H1 (cell line): ENCODE data around the gene NAA20. TPM values are rescaled to one million over a fixed set of nuclear protein-coding genes. Genes with fewer than 3 reads are reported as not detected.

Source experiments
- CBX8 ChIP-seq: fragments of 300-800, 300-1000 bp; sonication (generic); IDR thresholded peaks from 2 replicates; pipeline ENCODE4 v1.7.1; 2016; ENCODE audit warnings: low read depth, low read length, borderline replicate concordance
- GABPA ChIP-seq: IDR thresholded peaks from 2 replicates; pipeline ENCODE4 v1.6.1; 2011; ENCODE audit warnings: mild to moderate bottlenecking, low read length, moderate library complexity, borderline replicate concordance; ENCODE audit not compliant: insufficient read depth
- HDAC2 ChIP-seq, 2 experiments: fragments of 300-600 bp in 1 of 2; sonication (generic) in 1 of 2; IDR thresholded peaks; 2 replicates each; pipeline ENCODE4 v1.6.1; 2011 to 2012; ENCODE audit warnings: low read depth in 2 of 2, low read length in 2 of 2, mild to moderate bottlenecking in 2 of 2, moderate library complexity in 2 of 2, borderline replicate concordance in 1 of 2, inconsistent platforms in 1 of 2
- MAX ChIP-seq: IDR thresholded peaks from 2 replicates; pipeline ENCODE4 v1.6.1; 2012; ENCODE audit warnings: inconsistent platforms
- SP4 ChIP-seq: IDR thresholded peaks from 2 replicates; pipeline ENCODE4 v1.6.1; 2012; ENCODE audit warnings: low read length, inconsistent platforms
- USF2 ChIP-seq: IDR thresholded peaks from 2 replicates; pipeline ENCODE4 v1.6.1; 2011; ENCODE audit warnings: low read length, improper control_type of control experiment
- polyA plus RNA-seq, 7 experiments: library from polyadenylated mRNA; depleted of rRNA in 3 of 7; stranded (reverse) in 5 of 7; unstranded in 2 of 7; fragments of >200 nt in 5 of 7; fragments of 200-250 nt in 2 of 7; gene quantifications; 1 replicate in 5 of 7; 2 replicates in 1 of 7; 4 replicates in 1 of 7; pipeline versions ENCODE4 v1.2.1 to v1.2.3, GENCODE V29; 2011 to 2013; ENCODE audit warnings: missing spikeins in 2 of 7, mixed read lengths in 2 of 7
- total RNA-seq: library from RNA; stranded (reverse); fragmentation: NEBNext Ultra II Directional; extraction: Animal tissue kit (Norgen Biotek cat#: 25700); gene quantifications from 2 replicates; pipeline ENCODE4 v1.2.1, GENCODE V29; 2021
- TF ChIP-seq, protein P1 (sequence below): fragments of 300-600 bp; sonication (generic); IDR thresholded peaks from 2 replicates; pipeline ENCODE4 v1.7.1; 2012; ENCODE audit warnings: low read length, moderate library complexity, mild to moderate bottlenecking, inconsistent platforms; ENCODE audit not compliant: insufficient replicate concordance

NAA20 gene
- total and polyA plus RNA-seq, 2 of the 8 experiments (the other 6 are each of a cell fraction or from before 2014, with no cell fraction given) = 21.9 to 41.1 TPM

DNA sequence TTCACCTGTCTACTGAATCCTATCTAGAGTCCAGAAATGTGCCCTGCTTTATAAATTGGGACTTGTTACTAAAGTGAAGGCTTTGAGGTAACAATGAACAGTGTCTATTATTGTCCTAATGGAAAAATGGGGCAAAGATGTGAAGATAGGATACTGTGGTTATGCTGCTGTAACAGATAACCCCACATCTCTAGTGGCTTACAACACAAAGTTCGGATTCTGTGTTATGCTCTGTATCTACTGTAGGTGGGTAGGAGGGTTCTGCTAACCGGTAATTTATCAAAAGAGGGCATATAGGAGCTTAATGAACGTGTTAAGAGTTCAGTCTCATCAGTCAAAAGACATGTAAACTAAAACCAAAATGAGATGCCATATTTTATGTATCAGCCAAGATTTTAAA, 6.2 kb downstream of the NAA20 start (continued):
- TF ChIP-seq, protein P1, sequence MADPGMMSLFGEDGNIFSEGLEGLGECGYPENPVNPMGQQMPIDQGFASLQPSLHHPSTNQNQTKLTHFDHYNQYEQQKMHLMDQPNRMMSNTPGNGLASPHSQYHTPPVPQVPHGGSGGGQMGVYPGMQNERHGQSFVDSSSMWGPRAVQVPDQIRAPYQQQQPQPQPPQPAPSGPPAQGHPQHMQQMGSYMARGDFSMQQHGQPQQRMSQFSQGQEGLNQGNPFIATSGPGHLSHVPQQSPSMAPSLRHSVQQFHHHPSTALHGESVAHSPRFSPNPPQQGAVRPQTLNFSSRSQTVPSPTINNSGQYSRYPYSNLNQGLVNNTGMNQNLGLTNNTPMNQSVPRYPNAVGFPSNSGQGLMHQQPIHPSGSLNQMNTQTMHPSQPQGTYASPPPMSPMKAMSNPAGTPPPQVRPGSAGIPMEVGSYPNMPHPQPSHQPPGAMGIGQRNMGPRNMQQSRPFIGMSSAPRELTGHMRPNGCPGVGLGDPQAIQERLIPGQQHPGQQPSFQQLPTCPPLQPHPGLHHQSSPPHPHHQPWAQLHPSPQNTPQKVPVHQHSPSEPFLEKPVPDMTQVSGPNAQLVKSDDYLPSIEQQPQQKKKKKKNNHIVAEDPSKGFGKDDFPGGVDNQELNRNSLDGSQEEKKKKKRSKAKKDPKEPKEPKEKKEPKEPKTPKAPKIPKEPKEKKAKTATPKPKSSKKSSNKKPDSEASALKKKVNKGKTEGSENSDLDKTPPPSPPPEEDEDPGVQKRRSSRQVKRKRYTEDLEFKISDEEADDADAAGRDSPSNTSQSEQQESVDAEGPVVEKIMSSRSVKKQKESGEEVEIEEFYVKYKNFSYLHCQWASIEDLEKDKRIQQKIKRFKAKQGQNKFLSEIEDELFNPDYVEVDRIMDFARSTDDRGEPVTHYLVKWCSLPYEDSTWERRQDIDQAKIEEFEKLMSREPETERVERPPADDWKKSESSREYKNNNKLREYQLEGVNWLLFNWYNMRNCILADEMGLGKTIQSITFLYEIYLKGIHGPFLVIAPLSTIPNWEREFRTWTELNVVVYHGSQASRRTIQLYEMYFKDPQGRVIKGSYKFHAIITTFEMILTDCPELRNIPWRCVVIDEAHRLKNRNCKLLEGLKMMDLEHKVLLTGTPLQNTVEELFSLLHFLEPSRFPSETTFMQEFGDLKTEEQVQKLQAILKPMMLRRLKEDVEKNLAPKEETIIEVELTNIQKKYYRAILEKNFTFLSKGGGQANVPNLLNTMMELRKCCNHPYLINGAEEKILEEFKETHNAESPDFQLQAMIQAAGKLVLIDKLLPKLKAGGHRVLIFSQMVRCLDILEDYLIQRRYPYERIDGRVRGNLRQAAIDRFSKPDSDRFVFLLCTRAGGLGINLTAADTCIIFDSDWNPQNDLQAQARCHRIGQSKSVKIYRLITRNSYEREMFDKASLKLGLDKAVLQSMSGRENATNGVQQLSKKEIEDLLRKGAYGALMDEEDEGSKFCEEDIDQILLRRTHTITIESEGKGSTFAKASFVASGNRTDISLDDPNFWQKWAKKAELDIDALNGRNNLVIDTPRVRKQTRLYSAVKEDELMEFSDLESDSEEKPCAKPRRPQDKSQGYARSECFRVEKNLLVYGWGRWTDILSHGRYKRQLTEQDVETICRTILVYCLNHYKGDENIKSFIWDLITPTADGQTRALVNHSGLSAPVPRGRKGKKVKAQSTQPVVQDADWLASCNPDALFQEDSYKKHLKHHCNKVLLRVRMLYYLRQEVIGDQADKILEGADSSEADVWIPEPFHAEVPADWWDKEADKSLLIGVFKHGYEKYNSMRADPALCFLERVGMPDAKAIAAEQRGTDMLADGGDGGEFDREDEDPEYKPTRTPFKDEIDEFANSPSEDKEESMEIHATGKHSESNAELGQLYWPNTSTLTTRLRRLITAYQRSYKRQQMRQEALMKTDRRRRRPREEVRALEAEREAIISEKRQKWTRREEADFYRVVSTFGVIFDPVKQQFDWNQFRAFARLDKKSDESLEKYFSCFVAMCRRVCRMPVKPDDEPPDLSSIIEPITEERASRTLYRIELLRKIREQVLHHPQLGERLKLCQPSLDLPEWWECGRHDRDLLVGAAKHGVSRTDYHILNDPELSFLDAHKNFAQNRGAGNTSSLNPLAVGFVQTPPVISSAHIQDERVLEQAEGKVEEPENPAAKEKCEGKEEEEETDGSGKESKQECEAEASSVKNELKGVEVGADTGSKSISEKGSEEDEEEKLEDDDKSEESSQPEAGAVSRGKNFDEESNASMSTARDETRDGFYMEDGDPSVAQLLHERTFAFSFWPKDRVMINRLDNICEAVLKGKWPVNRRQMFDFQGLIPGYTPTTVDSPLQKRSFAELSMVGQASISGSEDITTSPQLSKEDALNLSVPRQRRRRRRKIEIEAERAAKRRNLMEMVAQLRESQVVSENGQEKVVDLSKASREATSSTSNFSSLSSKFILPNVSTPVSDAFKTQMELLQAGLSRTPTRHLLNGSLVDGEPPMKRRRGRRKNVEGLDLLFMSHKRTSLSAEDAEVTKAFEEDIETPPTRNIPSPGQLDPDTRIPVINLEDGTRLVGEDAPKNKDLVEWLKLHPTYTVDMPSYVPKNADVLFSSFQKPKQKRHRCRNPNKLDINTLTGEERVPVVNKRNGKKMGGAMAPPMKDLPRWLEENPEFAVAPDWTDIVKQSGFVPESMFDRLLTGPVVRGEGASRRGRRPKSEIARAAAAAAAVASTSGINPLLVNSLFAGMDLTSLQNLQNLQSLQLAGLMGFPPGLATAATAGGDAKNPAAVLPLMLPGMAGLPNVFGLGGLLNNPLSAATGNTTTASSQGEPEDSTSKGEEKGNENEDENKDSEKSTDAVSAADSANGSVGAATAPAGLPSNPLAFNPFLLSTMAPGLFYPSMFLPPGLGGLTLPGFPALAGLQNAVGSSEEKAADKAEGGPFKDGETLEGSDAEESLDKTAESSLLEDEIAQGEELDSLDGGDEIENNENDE = no peak
- TF ChIP-seq HDAC2 (IDR thresholded peaks at IDR 0.05; ENCODE audit: borderline replicate concordance in 1 of 2, low read depth in 2 of 2, low read length in 2 of 2) (no peak), MAX (no peak), USF2 (no peak), GABPA (no peak), SP4 (no peak), CBX8 (no peak)
- TF ChIP-seq, all 59 proteins: peak for 0
